ENCODE results near the gene AGFG2. TPM values are rescaled to one million over a fixed set of nuclear protein-coding genes. Genes with fewer than 3 reads are reported as not detected.

Gene AGFG2, protein sequence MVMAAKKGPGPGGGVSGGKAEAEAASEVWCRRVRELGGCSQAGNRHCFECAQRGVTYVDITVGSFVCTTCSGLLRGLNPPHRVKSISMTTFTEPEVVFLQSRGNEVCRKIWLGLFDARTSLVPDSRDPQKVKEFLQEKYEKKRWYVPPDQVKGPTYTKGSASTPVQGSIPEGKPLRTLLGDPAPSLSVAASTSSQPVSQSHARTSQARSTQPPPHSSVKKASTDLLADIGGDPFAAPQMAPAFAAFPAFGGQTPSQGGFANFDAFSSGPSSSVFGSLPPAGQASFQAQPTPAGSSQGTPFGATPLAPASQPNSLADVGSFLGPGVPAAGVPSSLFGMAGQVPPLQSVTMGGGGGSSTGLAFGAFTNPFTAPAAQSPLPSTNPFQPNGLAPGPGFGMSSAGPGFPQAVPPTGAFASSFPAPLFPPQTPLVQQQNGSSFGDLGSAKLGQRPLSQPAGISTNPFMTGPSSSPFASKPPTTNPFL
- total RNA-seq (2.6 and 3.1 TPM in 2 replicates), polyA plus RNA-seq (2.4 and 3.2 TPM in 2 replicates), polyA minus RNA-seq (ENCODE audit: low replicate concordance) (8.1 and 12.4 TPM in 2 replicates)
- polyA plus RNA-seq (2012) = 5.8 and 8.8 TPM in 2 replicates

- Histone ChIP-seq H3K4me3 (replicated peaks in 1 of 4; ENCODE audit: control extremely low read depth in 1 of 4, insufficient read depth in 1 of 4, low read depth in 3 of 4, low read length in 4 of 4) (peak within 1 kb of the TSS; percentile 69 to 84 (median 73)), H3K4me1 (ENCODE audit: control insufficient read depth, extremely low read depth, insufficient read depth, low read length) (peaks cover 2% of the 10 kb centered on the region), H3K4me2 (ENCODE audit: extremely low read depth, insufficient read depth, low read length) (peak within 1 kb of the TSS; percentile 78), H3K9ac (ENCODE audit: insufficient read depth, low read length) (peak within 1 kb of the TSS; percentile 53), H3K27ac (ENCODE audit: insufficient read depth, low read length) (peak within 1 kb of the TSS; percentile 43), H3K79me2 (ENCODE audit: control insufficient read depth, insufficient read depth, low read length) (no peaks in the 10 kb centered on the region), H3K27me3 (ENCODE audit: control insufficient read depth, insufficient read depth, low read length) (no peaks in the 10 kb centered on the region), H3K9me3 (ENCODE audit: control insufficient read depth, insufficient read depth, low read depth, low read length) (no peaks in the 10 kb centered on the region), H2AFZ (ENCODE audit: low read length) (peak within 1 kb of the TSS; percentile 77), H3K36me3 (ENCODE audit: control insufficient read depth, insufficient read depth, low read length) (no peaks in the 10 kb centered on the region), H4K20me1 (ENCODE audit: control insufficient read depth, extremely low read depth, insufficient read depth, low read length) (no peaks in the 10 kb centered on the region)
- TF ChIP-seq EZH2 (IDR thresholded peaks at IDR 0.05; ENCODE audit: low read length, missing control alignments) = no peak
- peak; percentile 99 for DNase-seq (ENCODE audit: low read depth in 2 of 2)
These were observed at the start of gene AGFG2 for GRCh38 chr7:100538654-100539435. TSS of gene AGFG2 (plus strand) at chr7:100539203. CDS start at chr7:100539347, 144 bp downstream.

GRCh38 chr7:100489824-100490223, 49.2 kb upstream of the AGFG2 start:
- no peak overlapping the region for H3K27ac ChIP-seq (ENCODE audit: insufficient read depth, low read length)
- no peaks in the 10 kb centered on the region for H3K79me2 ChIP-seq (ENCODE audit: control insufficient read depth, insufficient read depth, low read length)
- no peak for TF ChIP-seq EZH2 (IDR thresholded peaks at IDR 0.05; ENCODE audit: low read length, missing control alignments)
- no peak for TF ChIP-seq CTCF (conservative IDR thresholded peaks at IDR 0.05 in 1 of 2, IDR thresholded peaks at IDR 0.05 in 1 of 2; ENCODE audit: low read depth in 1 of 2, low read length in 2 of 2)
- H3K4me2 ChIP-seq (ENCODE audit: extremely low read depth, insufficient read depth, low read length) = no peak overlapping the region
- H3K36me3 ChIP-seq (ENCODE audit: control insufficient read depth, insufficient read depth, low read length) = no peaks in the 10 kb centered on the region
- H3K9me3 ChIP-seq (ENCODE audit: control insufficient read depth, insufficient read depth, low read depth, low read length) = no peaks in the 10 kb centered on the region
- H2AFZ ChIP-seq (ENCODE audit: low read length) = no peak overlapping the region
- no peaks in the 10 kb centered on the region for H3K4me1 ChIP-seq (ENCODE audit: control insufficient read depth, extremely low read depth, insufficient read depth, low read length)
- no peak overlapping the region for H3K9ac ChIP-seq (ENCODE audit: insufficient read depth, low read length)
- no peaks in the 10 kb centered on the region for H4K20me1 ChIP-seq (ENCODE audit: control insufficient read depth, extremely low read depth, insufficient read depth, low read length)
- peak; percentile 88 to 97 for DNase-seq (ENCODE audit: low read depth in 2 of 2)
- H3K4me3 ChIP-seq (replicated peaks in 1 of 4; ENCODE audit: control extremely low read depth in 1 of 4, insufficient read depth in 1 of 4, low read depth in 3 of 4, low read length in 4 of 4) = no peak overlapping the region
- peaks cover 2% of the 10 kb centered on the region for H3K27me3 ChIP-seq (ENCODE audit: control insufficient read depth, insufficient read depth, low read length)

- H3K4me2 ChIP-seq (ENCODE audit: extremely low read depth, insufficient read depth, low read length) = no peak overlapping the region
- H3K27ac ChIP-seq (ENCODE audit: insufficient read depth, low read length) = no peak overlapping the region
- no peaks in the 10 kb centered on the region for H4K20me1 ChIP-seq (ENCODE audit: control insufficient read depth, extremely low read depth, insufficient read depth, low read length)
- no peak for TF ChIP-seq EZH2 (IDR thresholded peaks at IDR 0.05; ENCODE audit: low read length, missing control alignments)
- TF ChIP-seq CTCF (conservative IDR thresholded peaks at IDR 0.05 in 1 of 2, IDR thresholded peaks at IDR 0.05 in 1 of 2; ENCODE audit: low read depth in 1 of 2, low read length in 2 of 2) = no peak
- H3K27me3 ChIP-seq (ENCODE audit: control insufficient read depth, insufficient read depth, low read length) = peaks cover 2% of the 10 kb centered on the region
- H3K9me3 ChIP-seq (ENCODE audit: control insufficient read depth, insufficient read depth, low read depth, low read length) = no peaks in the 10 kb centered on the region
- no peaks in the 10 kb centered on the region for H3K4me1 ChIP-seq (ENCODE audit: control insufficient read depth, extremely low read depth, insufficient read depth, low read length)
- no peak for DNase-seq (ENCODE audit: low read depth in 2 of 2)
- no peaks in the 10 kb centered on the region for H3K36me3 ChIP-seq (ENCODE audit: control insufficient read depth, insufficient read depth, low read length)
- no peak overlapping the region for H3K9ac ChIP-seq (ENCODE audit: insufficient read depth, low read length)
- no peak overlapping the region for H2AFZ ChIP-seq (ENCODE audit: low read length)
- no peak overlapping the region for H3K4me3 ChIP-seq (replicated peaks in 1 of 4; ENCODE audit: control extremely low read depth in 1 of 4, insufficient read depth in 1 of 4, low read depth in 3 of 4, low read length in 4 of 4)
- no peaks in the 10 kb centered on the region for H3K79me2 ChIP-seq (ENCODE audit: control insufficient read depth, insufficient read depth, low read length)
These were observed 48.4 kb upstream of the AGFG2 start for GRCh38 chr7:100490483-100491191.
